GM12878 (cell line): ENCODE data around the gene RBBP9. TPM values are rescaled to one million over a fixed set of nuclear protein-coding genes. Genes with fewer than 3 reads are reported as not detected.

Experiments
- ATAC-seq: fragments of 200-7000 bp; cut with Tn5 transposase; 3 replicates; pipeline ENCODE4 v1.9.1; 2020; ENCODE audit warnings: mild to moderate bottlenecking, moderate library complexity
- BruUV-seq: library from RNA; stranded (reverse); fragments of 400-500 nt; replicated peaks from 2 replicates; lab custom pipeline; 2021; lab: Mats Ljungman, UMichigan
- CTCF ChIA-PET: fragments of 300-600 bp; sonication (Branson Sonifier 250); formaldehyde crosslinking; extraction: SDS; loops from one replicate; lab custom pipeline; 2021; ENCODE audit warnings: inconsistent platforms; lab: Yijun Ruan, JAX
- POLR2A ChIA-PET: fragments of 350-600 bp; formaldehyde crosslinking; extraction: SDS; loops from one replicate; lab custom pipeline; 2021; ENCODE audit warnings: inconsistent platforms; lab: Charles Lee
- RAD21 ChIA-PET: fragments of 300-600 bp; sonication (Branson Sonifier 250); formaldehyde crosslinking; loops from one replicate; lab custom pipeline; 2023; ENCODE audit warnings: antibody characterized with exemption; ENCODE audit not compliant: unreplicated experiment; lab: Charles Lee
- SMC1A ChIA-PET: fragments of 300-600 bp; sonication (Branson Sonifier 250); formaldehyde crosslinking; loops from one replicate; lab custom pipeline; 2023; ENCODE audit not compliant: unreplicated experiment, uncharacterized antibody; lab: Charles Lee
- DNase-seq: peaks from one replicate; pipeline ENCODE4 v3.0.0-alpha.2; 2011; ENCODE audit warnings: low read depth, low spot score
- FAIRE-seq: peaks from 3 replicates; lab custom pipeline; 2011; peaks lifted over from hg19 to GRCh38; lab: Jason Lieb, UNC
- H2AFZ ChIP-seq: 2 replicates; pipeline ENCODE4 v1.6.0; 2011; ENCODE audit warnings: low read depth, low read length, control low read depth; ENCODE audit not compliant: control insufficient read depth
- H3K27ac ChIP-seq: 2 replicates; pipeline ENCODE4 v1.5.1; 2011; ENCODE audit warnings: control low read depth; ENCODE audit not compliant: control insufficient read depth, insufficient read depth
- H3K27me3 ChIP-seq, 2 experiments: replicated peaks in 1 of 2; 2 replicates each; pipeline versions ENCODE4 v1.6.0 to v1.6.1; 2011; ENCODE audit warnings: low read length in 1 of 2; ENCODE audit not compliant: control insufficient read depth in 2 of 2, insufficient read depth in 2 of 2
- H3K36me3 ChIP-seq, 2 experiments: 2 replicates each; pipeline ENCODE4 v1.5.1; 2011; ENCODE audit warnings: low read length in 1 of 2; ENCODE audit not compliant: control insufficient read depth in 2 of 2, insufficient read depth in 2 of 2
- H3K4me1 ChIP-seq: 2 replicates; pipeline ENCODE4 v1.6.1; 2011; ENCODE audit warnings: mild to moderate bottlenecking, low read length, moderate library complexity, mixed read lengths; ENCODE audit not compliant: control insufficient read depth, insufficient read depth
- H3K4me2 ChIP-seq: 2 replicates; pipeline ENCODE4 v1.6.0; 2011; ENCODE audit warnings: control low read depth; ENCODE audit not compliant: control insufficient read depth, insufficient read depth
- H3K4me3 ChIP-seq: fragments of 200-600 bp; sonication (generic); 2 replicates; pipeline ENCODE4 v1.5.1; 2016
- H3K79me2 ChIP-seq: 2 replicates; pipeline ENCODE4 v1.6.0; 2011; ENCODE audit warnings: low read length; ENCODE audit not compliant: control insufficient read depth, insufficient read depth
- H3K9ac ChIP-seq: 2 replicates; pipeline ENCODE4 v1.8.0; 2011; ENCODE audit warnings: low read length, control low read depth, mixed read lengths; ENCODE audit not compliant: control insufficient read depth, insufficient read depth
- H3K9me3 ChIP-seq: replicated peaks from 3 replicates; pipeline ENCODE4 v1.5.1; 2011; ENCODE audit warnings: mild to moderate bottlenecking, low read length; ENCODE audit not compliant: control insufficient read depth, insufficient read depth
- H4K20me1 ChIP-seq: 2 replicates; pipeline ENCODE4 v1.6.0; 2011; ENCODE audit not compliant: control insufficient read depth, insufficient read depth
- ASH2L ChIP-seq: fragments of 300-600, 200-600 bp; sonication (generic); IDR thresholded peaks from 2 replicates; pipeline ENCODE4 v1.6.1; 2017; ENCODE audit warnings: low read depth, mild to moderate bottlenecking, borderline replicate concordance
- CREM ChIP-seq: IDR thresholded peaks from 2 replicates; pipeline ENCODE4 v1.6.1; 2014; ENCODE audit warnings: antibody characterized with exemption, low read depth
- HDAC6 ChIP-seq: fragments of 200-600 bp; sonication (generic); IDR thresholded peaks from one replicate; pipeline ENCODE4 v1.8.0; 2017; ENCODE audit warnings: antibody characterized with exemption; ENCODE audit not compliant: unreplicated experiment
- LARP7 ChIP-seq: fragments of 450-650 bp; IDR thresholded peaks from 2 replicates; pipeline ENCODE4 v1.6.1; 2017; ENCODE audit warnings: mild to moderate bottlenecking
- MYB ChIP-seq: fragments of 150-350 bp; IDR thresholded peaks from 2 replicates; pipeline ENCODE4 v1.6.1; 2014; ENCODE audit warnings: mild to moderate bottlenecking, low read depth, low read length, borderline replicate concordance
- NBN ChIP-seq: fragments of 450-650 bp; IDR thresholded peaks from 2 replicates; pipeline ENCODE4 v1.6.1; 2016
- NR2F1 ChIP-seq: fragments of 450-650 bp; conservative IDR thresholded peaks from 2 replicates; pipeline ENCODE4 v1.6.1; 2017; ENCODE audit warnings: mild to moderate bottlenecking
- SP1 ChIP-seq: IDR thresholded peaks from one replicate; pipeline ENCODE4 v1.6.1; 2011; ENCODE audit warnings: low read depth, low read length
- USF1 ChIP-seq: IDR thresholded peaks from 2 replicates; pipeline ENCODE4 v1.6.1; 2011; ENCODE audit warnings: borderline replicate concordance, low read depth, mild to moderate bottlenecking, moderate library complexity, mixed read lengths, low read length; ENCODE audit not compliant: insufficient read depth; ENCODE audit errors: extremely low read length
- ZBED1 ChIP-seq: IDR thresholded peaks from 2 replicates; pipeline ENCODE4 v1.6.1; 2016; ENCODE audit warnings: borderline replicate concordance
- ZNF592 ChIP-seq: fragments of 450-650 bp; IDR thresholded peaks from 2 replicates; pipeline ENCODE4 v1.6.1; 2017; ENCODE audit warnings: mild to moderate bottlenecking, moderate library complexity
- WGBS: methylation state at CpG from one replicate; pipeline ENCODE4 v1.1.6; 2016; ENCODE audit warnings: low lambda C conversion rate; ENCODE audit not compliant: insufficient replicate concordance, insufficient coverage; ENCODE audit errors: missing lambda C conversion rate; 5-methylcytosine and 5-hydroxymethylcytosine counted together
- in situ Hi-C: fragments of 300-500 bp; cut with MboI; formaldehyde crosslinking; loops from 9 replicates; pipeline ENCODE4 v1.14.3; 2018; ENCODE audit warnings: mixed read lengths
- intact Hi-C: fragments of 100-400 bp; cut with micrococcal nuclease; formaldehyde crosslinking; loops from one replicate; pipeline ENCODE4 v1.14.2; 2022; ENCODE audit not compliant: unreplicated experiment
- polyA plus RNA-seq, 11 experiments: library from polyadenylated mRNA; depleted of rRNA in 4 of 11; unstranded in 6 of 11; stranded (reverse) in 5 of 11; fragments of >200 nt; fragmentation: Nextera tagmentation in 4 of 11; fragmentation: Illumina TruSeq in 1 of 11; extraction: Ambion mirVana in 4 of 11; extraction: Trizol in 1 of 11; gene quantifications; 1 replicate in 1 of 11; 2 replicates in 10 of 11; pipeline versions ENCODE4 v1.2.1 to v1.2.3, GENCODE V29; 2011 to 2016; ENCODE audit warnings: inconsistent platforms in 2 of 11, missing spikeins in 2 of 11, low read depth in 1 of 11
- total RNA-seq, 4 experiments: library from RNA; depleted of rRNA in 3 of 4; stranded (reverse); fragments of >200 nt in 3 of 4; fragmentation: Illumina TruSeq in 1 of 4; extraction: Trizol in 1 of 4; gene quantifications; 2 replicates each; pipeline versions ENCODE4 v1.2.1 to v1.2.3, GENCODE V29; 2013 to 2021
- TF ChIP-seq, protein P1 (sequence below): fragments of 450-650 bp; IDR thresholded peaks from 2 replicates; pipeline ENCODE4 v1.6.1; 2017; ENCODE audit warnings: borderline replicate concordance
- TF ChIP-seq, protein P2 (sequence below): fragments of 150-350 bp; IDR thresholded peaks from 2 replicates; pipeline ENCODE4 v1.6.1; 2016; ENCODE audit warnings: low read depth, low read length
- TF ChIP-seq, protein P3 (sequence below): fragments of 150-350 bp; IDR thresholded peaks from 2 replicates; pipeline ENCODE4 v1.6.1; 2014; ENCODE audit warnings: mild to moderate bottlenecking, low read depth, low read length

The RBBP9 gene
- total and polyA plus RNA-seq, 10 of the 15 experiments (the other 5 are each of a cell fraction or from before 2014, with no cell fraction given) = 7.1 to 34.1 (median 16.0) TPM

GRCh38 chr20:18456600-18456999 lies 40.4 kb downstream of the RBBP9 start:
- in situ Hi-C loops (no loop called here), intact Hi-C loops (no loop called here)
- Histone ChIP-seq H3K9ac (no peak overlapping the region), H3K27me3 (no peaks in the 10 kb centered on the region), H3K79me2 (no peaks in the 10 kb centered on the region), H4K20me1 (no peaks in the 10 kb centered on the region), H3K4me3 (no peak overlapping the region), H2AFZ (no peak overlapping the region), H3K4me1 (no peaks in the 10 kb centered on the region), H3K4me2 (no peak overlapping the region), H3K9me3 (no peaks in the 10 kb centered on the region), H3K36me3 (no peaks in the 10 kb centered on the region), H3K27ac (no peak overlapping the region)
- ChIA-PET CTCF (no interaction called here), RAD21 (interaction anchor here (0.6 kb wide), 1 partner anchor 433 kb away, joined by 3 read pairs; no protein-coding TSS in a partner anchor), SMC1A (interaction anchor here (1.3 kb wide), 1 partner anchor 11 kb away, joined by 4 read pairs; the partner anchor contains the start of gene POLR3F), POLR2A (no interaction called here)
- no peak for FAIRE-seq
- BruUV-seq = no TSS peak
- DNase-seq = no peak
- WGBS = 28% methylated on average over 3 of the region's 3 CpGs
- no peak for ATAC-seq
- TF ChIP-seq CREM (no peak), USF1 (no peak), HDAC6 (no peak), SP1 (no peak), ZBED1 (no peak), LARP7 (no peak), NR2F1 (no peak), MYB (no peak), ZNF592 (no peak), NBN (no peak), ASH2L (no peak)
- TF ChIP-seq, protein P1, sequence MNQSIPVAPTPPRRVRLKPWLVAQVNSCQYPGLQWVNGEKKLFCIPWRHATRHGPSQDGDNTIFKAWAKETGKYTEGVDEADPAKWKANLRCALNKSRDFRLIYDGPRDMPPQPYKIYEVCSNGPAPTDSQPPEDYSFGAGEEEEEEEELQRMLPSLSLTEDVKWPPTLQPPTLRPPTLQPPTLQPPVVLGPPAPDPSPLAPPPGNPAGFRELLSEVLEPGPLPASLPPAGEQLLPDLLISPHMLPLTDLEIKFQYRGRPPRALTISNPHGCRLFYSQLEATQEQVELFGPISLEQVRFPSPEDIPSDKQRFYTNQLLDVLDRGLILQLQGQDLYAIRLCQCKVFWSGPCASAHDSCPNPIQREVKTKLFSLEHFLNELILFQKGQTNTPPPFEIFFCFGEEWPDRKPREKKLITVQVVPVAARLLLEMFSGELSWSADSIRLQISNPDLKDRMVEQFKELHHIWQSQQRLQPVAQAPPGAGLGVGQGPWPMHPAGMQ = no peak
- TF ChIP-seq, protein P2, sequence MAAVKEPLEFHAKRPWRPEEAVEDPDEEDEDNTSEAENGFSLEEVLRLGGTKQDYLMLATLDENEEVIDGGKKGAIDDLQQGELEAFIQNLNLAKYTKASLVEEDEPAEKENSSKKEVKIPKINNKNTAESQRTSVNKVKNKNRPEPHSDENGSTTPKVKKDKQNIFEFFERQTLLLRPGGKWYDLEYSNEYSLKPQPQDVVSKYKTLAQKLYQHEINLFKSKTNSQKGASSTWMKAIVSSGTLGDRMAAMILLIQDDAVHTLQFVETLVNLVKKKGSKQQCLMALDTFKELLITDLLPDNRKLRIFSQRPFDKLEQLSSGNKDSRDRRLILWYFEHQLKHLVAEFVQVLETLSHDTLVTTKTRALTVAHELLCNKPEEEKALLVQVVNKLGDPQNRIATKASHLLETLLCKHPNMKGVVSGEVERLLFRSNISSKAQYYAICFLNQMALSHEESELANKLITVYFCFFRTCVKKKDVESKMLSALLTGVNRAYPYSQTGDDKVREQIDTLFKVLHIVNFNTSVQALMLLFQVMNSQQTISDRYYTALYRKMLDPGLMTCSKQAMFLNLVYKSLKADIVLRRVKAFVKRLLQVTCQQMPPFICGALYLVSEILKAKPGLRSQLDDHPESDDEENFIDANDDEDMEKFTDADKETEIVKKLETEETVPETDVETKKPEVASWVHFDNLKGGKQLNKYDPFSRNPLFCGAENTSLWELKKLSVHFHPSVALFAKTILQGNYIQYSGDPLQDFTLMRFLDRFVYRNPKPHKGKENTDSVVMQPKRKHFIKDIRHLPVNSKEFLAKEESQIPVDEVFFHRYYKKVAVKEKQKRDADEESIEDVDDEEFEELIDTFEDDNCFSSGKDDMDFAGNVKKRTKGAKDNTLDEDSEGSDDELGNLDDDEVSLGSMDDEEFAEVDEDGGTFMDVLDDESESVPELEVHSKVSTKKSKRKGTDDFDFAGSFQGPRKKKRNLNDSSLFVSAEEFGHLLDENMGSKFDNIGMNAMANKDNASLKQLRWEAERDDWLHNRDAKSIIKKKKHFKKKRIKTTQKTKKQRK = no peak
- TF ChIP-seq, protein P3, sequence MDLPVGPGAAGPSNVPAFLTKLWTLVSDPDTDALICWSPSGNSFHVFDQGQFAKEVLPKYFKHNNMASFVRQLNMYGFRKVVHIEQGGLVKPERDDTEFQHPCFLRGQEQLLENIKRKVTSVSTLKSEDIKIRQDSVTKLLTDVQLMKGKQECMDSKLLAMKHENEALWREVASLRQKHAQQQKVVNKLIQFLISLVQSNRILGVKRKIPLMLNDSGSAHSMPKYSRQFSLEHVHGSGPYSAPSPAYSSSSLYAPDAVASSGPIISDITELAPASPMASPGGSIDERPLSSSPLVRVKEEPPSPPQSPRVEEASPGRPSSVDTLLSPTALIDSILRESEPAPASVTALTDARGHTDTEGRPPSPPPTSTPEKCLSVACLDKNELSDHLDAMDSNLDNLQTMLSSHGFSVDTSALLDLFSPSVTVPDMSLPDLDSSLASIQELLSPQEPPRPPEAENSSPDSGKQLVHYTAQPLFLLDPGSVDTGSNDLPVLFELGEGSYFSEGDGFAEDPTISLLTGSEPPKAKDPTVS = no peak
